ENCODE results near the gene HBZ. TPM values are rescaled to one million over a fixed set of nuclear protein-coding genes. Genes with fewer than 3 reads are reported as not detected.
A peak's percentile ranks its signal among the peaks of the same experiment; 100 is the strongest.

Gene HBZ
- total and polyA plus RNA-seq, 9 of the 15 experiments (the other 6 are each of a cell fraction or from before 2014, with no cell fraction given) = 58.0 to 610 (median 113) TPM

DNA sequence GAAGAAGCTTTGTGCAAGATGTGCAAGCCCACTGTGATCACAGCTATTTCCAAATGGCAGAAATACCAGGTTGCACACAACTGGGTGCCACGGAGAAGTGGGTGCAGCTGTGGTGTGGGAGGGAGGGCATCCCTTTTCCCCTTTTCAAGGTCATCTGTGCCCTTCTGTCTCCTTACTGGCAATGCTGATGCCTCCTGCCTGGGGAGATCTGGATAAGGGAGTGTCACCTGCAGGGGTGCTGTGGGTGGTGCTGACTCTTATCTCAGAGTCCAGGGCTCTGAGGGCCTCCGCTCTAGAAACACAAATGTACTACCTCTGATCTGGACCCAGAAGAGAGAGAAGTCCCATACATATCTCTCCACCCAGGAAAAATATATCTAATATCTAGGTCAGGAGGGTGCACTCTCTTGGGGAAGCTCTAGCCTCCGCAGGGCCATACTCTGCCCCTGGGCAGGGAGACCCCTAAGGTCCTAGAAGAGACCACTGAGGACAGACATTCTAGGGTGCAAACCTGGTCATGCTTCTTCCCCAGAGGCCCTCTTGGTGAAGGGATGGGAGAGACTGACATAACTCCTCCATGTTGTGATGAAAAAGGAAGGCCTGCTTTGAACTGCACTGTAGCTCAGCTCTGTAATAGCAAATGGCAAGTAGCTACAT lies 32.5 kb upstream of the HBZ start (continued):
- TF ChIP-seq, protein P1, sequence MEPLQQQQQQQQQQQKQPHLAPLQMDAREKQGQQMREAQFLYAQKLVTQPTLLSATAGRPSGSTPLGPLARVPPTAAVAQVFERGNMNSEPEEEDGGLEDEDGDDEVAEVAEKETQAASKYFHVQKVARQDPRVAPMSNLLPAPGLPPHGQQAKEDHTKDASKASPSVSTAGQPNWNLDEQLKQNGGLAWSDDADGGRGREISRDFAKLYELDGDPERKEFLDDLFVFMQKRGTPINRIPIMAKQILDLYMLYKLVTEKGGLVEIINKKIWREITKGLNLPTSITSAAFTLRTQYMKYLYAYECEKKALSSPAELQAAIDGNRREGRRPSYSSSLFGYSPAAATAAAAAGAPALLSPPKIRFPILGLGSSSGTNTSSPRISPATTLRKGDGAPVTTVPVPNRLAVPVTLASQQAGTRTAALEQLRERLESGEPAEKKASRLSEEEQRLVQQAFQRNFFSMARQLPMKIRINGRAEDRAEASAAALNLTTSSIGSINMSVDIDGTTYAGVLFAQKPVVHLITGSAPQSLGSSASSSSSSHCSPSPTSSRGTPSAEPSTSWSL (CRISPR knock-in tag; IDR thresholded peaks at IDR 0.05; ENCODE audit: borderline replicate concordance) = no peak
- TF ChIP-seq, protein P2, sequence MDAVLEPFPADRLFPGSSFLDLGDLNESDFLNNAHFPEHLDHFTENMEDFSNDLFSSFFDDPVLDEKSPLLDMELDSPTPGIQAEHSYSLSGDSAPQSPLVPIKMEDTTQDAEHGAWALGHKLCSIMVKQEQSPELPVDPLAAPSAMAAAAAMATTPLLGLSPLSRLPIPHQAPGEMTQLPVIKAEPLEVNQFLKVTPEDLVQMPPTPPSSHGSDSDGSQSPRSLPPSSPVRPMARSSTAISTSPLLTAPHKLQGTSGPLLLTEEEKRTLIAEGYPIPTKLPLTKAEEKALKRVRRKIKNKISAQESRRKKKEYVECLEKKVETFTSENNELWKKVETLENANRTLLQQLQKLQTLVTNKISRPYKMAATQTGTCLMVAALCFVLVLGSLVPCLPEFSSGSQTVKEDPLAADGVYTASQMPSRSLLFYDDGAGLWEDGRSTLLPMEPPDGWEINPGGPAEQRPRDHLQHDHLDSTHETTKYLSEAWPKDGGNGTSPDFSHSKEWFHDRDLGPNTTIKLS (IDR thresholded peaks at IDR 0.05; ENCODE audit: borderline replicate concordance, low read depth) = no peak
- TF ChIP-seq, protein P3, sequence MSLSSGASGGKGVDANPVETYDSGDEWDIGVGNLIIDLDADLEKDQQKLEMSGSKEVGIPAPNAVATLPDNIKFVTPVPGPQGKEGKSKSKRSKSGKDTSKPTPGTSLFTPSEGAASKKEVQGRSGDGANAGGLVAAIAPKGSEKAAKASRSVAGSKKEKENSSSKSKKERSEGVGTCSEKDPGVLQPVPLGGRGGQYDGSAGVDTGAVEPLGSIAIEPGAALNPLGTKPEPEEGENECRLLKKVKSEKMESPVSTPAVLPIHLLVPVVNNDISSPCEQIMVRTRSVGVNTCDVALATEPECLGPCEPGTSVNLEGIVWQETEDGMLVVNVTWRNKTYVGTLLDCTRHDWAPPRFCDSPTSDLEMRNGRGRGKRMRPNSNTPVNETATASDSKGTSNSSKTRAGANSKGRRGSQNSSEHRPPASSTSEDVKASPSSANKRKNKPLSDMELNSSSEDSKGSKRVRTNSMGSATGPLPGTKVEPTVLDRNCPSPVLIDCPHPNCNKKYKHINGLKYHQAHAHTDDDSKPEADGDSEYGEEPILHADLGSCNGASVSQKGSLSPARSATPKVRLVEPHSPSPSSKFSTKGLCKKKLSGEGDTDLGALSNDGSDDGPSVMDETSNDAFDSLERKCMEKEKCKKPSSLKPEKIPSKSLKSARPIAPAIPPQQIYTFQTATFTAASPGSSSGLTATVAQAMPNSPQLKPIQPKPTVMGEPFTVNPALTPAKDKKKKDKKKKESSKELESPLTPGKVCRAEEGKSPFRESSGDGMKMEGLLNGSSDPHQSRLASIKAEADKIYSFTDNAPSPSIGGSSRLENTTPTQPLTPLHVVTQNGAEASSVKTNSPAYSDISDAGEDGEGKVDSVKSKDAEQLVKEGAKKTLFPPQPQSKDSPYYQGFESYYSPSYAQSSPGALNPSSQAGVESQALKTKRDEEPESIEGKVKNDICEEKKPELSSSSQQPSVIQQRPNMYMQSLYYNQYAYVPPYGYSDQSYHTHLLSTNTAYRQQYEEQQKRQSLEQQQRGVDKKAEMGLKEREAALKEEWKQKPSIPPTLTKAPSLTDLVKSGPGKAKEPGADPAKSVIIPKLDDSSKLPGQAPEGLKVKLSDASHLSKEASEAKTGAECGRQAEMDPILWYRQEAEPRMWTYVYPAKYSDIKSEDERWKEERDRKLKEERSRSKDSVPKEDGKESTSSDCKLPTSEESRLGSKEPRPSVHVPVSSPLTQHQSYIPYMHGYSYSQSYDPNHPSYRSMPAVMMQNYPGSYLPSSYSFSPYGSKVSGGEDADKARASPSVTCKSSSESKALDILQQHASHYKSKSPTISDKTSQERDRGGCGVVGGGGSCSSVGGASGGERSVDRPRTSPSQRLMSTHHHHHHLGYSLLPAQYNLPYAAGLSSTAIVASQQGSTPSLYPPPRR (CRISPR knock-in tag; IDR thresholded peaks at IDR 0.05; ENCODE audit: borderline replicate concordance) = no peak
- TF ChIP-seq, protein P4, sequence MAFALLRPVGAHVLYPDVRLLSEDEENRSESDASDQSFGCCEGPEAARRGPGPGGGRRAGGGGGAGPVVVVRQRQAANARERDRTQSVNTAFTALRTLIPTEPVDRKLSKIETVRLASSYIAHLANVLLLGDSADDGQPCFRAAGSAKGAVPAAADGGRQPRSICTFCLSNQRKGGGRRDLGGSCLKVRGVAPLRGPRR (CRISPR knock-in tag; IDR thresholded peaks at IDR 0.05) = peak; percentile 73; the same call in 1 of the 2 replicates
- TF ChIP-seq, protein P5, sequence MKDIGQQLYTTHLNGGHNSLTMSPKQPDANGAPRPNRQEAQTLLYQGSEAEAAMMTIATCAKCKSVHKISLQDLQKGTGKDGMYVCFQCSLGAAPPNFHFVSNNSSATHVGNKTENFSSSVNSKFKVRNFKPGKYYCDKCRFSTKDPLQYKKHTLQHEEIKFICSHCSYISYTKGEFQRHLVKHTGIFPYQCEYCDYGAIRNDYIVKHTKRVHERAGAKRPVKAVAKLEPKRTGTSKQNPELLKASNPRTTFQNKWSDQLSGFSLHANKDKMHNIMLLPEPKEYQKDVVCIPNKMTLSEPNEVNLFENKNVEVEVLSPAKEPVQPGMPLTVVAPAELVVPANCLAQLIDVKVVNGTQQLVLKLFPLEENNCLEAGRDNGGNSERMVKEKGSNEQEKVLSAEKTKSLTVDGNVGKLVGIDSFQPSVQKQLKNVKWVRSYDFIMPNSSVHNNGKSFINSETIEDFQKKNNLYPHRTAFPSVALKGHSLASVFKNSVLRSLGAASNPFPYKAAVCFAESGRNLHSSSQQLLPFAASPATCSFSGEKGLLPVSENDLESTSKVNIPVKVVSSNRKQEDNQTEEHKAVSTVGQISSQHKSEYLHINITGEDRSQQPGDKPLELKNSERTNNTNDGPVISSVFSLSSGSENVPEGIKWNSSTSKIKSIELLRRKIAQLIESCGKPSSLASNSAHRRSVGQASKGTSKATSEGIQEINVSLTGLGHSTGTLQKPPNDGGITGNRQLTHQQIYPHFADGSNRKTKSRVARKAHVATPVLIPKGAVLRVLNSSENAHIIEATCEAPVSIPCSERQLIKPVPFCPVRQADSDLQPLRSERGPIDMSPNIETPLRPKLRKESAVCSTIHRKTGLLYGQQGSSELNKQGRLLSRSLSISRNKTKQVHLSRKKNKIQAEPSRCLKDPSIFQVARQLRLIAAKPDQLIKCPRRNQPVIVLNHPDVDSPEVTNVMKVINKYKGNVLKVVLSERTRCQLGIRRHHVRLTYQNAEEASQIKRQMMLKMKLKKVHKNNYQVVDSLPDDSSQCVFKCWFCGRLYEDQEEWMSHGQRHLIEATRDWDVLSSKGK (CRISPR knock-in tag; IDR thresholded peaks at IDR 0.05) = no peak
- TF ChIP-seq FOSL1 (tag; conservative IDR thresholded peaks at IDR 0.05) (peak; percentile 43; the same call in 1 of the 2 replicates), KDM5B (IDR thresholded peaks at IDR 0.05; ENCODE audit: insufficient replicate concordance, low read depth, low read length) (no peak), KDM1A (IDR thresholded peaks at IDR 0.05) (peak in 1 of 2 experiments; percentile 41; a peak in 1 of 4 replicates), KLF13 (tag; IDR thresholded peaks at IDR 0.05; ENCODE audit: borderline replicate concordance, low read depth) (no peak), ZNF551 (CRISPR knock-in tag; IDR thresholded peaks at IDR 0.05) (no peak), PTTG1 (tag; IDR thresholded peaks at IDR 0.05; ENCODE audit: low read depth) (no peak)
- TF ChIP-seq, protein P6, sequence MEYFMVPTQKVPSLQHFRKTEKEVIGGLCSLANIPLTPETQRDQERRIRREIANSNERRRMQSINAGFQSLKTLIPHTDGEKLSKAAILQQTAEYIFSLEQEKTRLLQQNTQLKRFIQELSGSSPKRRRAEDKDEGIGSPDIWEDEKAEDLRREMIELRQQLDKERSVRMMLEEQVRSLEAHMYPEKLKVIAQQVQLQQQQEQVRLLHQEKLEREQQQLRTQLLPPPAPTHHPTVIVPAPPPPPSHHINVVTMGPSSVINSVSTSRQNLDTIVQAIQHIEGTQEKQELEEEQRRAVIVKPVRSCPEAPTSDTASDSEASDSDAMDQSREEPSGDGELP (CRISPR knock-in tag; IDR thresholded peaks at IDR 0.05; ENCODE audit: borderline replicate concordance) = peak; percentile 40; the same call in 1 of the 2 replicates
